NB4 (cell line): ENCODE results near the gene GAN.

Experiments
- MAX ChIP-seq: IDR thresholded peaks from 2 replicates; pipeline ENCODE4 v1.6.1; 2011; ENCODE audit warnings: low read depth, low read length
- POLR2A ChIP-seq: IDR thresholded peaks from 2 replicates; pipeline ENCODE4 v1.6.1; 2011; ENCODE audit warnings: mild to moderate bottlenecking; ENCODE audit not compliant: insufficient read length; ENCODE audit errors: extremely low read depth
- TF ChIP-seq, protein P1 (sequence below): IDR thresholded peaks from one replicate; pipeline ENCODE4 v1.5.1; 2012; ENCODE audit warnings: low read depth, low read length

DNA sequence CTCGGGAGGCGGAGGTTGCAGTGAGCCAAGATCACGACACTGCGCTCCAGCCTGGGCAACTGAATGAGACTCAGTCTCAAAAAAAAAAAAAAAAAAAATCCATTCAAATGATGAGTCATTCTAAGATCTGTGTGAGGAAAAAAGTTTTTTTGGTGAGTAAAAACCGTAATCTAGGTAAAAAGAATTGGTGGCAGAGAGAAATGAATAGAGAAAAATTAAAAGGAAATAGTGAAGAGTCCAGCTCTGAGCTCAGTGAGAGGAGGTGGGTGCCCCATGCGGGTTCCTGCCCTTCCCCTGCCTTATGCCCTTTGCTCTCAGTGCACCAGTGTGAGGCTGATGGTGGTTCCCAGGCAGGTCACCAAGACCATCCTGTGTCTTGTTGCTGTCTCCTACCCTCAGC, 20.9 kb downstream of the GAN start:
- TF ChIP-seq, protein P1, sequence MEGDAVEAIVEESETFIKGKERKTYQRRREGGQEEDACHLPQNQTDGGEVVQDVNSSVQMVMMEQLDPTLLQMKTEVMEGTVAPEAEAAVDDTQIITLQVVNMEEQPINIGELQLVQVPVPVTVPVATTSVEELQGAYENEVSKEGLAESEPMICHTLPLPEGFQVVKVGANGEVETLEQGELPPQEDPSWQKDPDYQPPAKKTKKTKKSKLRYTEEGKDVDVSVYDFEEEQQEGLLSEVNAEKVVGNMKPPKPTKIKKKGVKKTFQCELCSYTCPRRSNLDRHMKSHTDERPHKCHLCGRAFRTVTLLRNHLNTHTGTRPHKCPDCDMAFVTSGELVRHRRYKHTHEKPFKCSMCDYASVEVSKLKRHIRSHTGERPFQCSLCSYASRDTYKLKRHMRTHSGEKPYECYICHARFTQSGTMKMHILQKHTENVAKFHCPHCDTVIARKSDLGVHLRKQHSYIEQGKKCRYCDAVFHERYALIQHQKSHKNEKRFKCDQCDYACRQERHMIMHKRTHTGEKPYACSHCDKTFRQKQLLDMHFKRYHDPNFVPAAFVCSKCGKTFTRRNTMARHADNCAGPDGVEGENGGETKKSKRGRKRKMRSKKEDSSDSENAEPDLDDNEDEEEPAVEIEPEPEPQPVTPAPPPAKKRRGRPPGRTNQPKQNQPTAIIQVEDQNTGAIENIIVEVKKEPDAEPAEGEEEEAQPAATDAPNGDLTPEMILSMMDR: no peak
- TF ChIP-seq POLR2A (no peak), MAX (no peak)
